Retina (tissue), 1 donor: Measurements from ENCODE around the gene TSPAN18.

Source experiments
- DNase-seq: peaks from one replicate; pipeline ENCODE4 v3.0.0-alpha.2; 2016

Gene TSPAN18

GRCh38 chr11:44711787-44712608, 14.8 kb upstream of the TSPAN18 start:
- DNase-seq, result peak; percentile 61

GRCh38 chr11:44713022-44713421, 13.7 kb upstream of the TSPAN18 start:
- DNase-seq, result no peak

GRCh38 chr11:44716256-44716655, 10.5 kb upstream of the TSPAN18 start:
- DNase-seq, result no peak

- no peak for DNase-seq
Observed at GRCh38 chr11:44718057-44718456, 8.7 kb upstream of the TSPAN18 start.

GRCh38 chr11:44718612-44719390, 8.0 kb upstream of the TSPAN18 start:
- no peak for DNase-seq

- DNase-seq, result no peak
Observed at GRCh38 chr11:44725016-44725685, 1.6 kb upstream of the TSPAN18 start.

GRCh38 chr11:44725757-44726282, 942 bp upstream of the TSPAN18 start:
- peak; percentile 57 for DNase-seq

- no peak for DNase-seq
Observed at GRCh38 chr11:44727114-44727372, 281 bp downstream of the TSPAN18 start.

- peak; percentile 91 for DNase-seq
Observed at GRCh38 chr11:44727373-44728287, 868 bp downstream of the TSPAN18 start.

GRCh38 chr11:44728491-44728910, 1.7 kb downstream of the TSPAN18 start:
- peak; percentile 69 for DNase-seq

- DNase-seq, result no peak
Observed at GRCh38 chr11:44729063-44729462, 2.3 kb downstream of the TSPAN18 start.

- DNase-seq, result no peak
Observed at GRCh38 chr11:44729713-44730112, 3.0 kb downstream of the TSPAN18 start.

- no peak for DNase-seq
Observed at GRCh38 chr11:44730775-44731174, 4.0 kb downstream of the TSPAN18 start.

GRCh38 chr11:44731685-44732430, 5.1 kb downstream of the TSPAN18 start:
- DNase-seq, result no peak

GRCh38 chr11:44732564-44732963, 5.8 kb downstream of the TSPAN18 start:
- no peak for DNase-seq

GRCh38 chr11:44733877-44734276, 7.1 kb downstream of the TSPAN18 start:
- no peak for DNase-seq

- no peak for DNase-seq
Observed at GRCh38 chr11:44734843-44735381, 8.2 kb downstream of the TSPAN18 start.

GRCh38 chr11:44736791-44737190, 10.0 kb downstream of the TSPAN18 start:
- no peak for DNase-seq

GRCh38 chr11:44737245-44738085, 10.7 kb downstream of the TSPAN18 start:
- DNase-seq, result no peak

GRCh38 chr11:44738791-44739190, 12.0 kb downstream of the TSPAN18 start:
- no peak for DNase-seq
